Kidney (tissue), 14 donors: ENCODE measurements around the gene IL17RB. TPM values are rescaled to one million over a fixed set of nuclear protein-coding genes. Genes with fewer than 3 reads are reported as not detected.
A peak's percentile ranks its signal among the peaks of the same experiment; 100 is the strongest.

ENCODE experiments used
- DNase-seq, 5 donors: peaks; one replicate each; pipeline ENCODE4 v3.0.0-alpha.2; 2013 to 2020
- FAIRE-seq: peaks from 2 replicates; lab custom pipeline; 2012; peaks lifted over from hg19 to GRCh38; lab: Jason Lieb, UNC
- H3K27ac ChIP-seq, 2 donors: one replicate each; pipeline ENCODE4 v1.7.0; 2013; ENCODE audit warnings: low read depth in 2 of 2, low read length in 2 of 2, inconsistent platforms in 1 of 2
- H3K27me3 ChIP-seq: one replicate; pipeline ENCODE4 v1.7.1; 2013; ENCODE audit warnings: low read length, inconsistent platforms; ENCODE audit not compliant: control insufficient read depth, insufficient read depth
- H3K36me3 ChIP-seq, 3 donors: one replicate each; pipeline versions ENCODE4 v1.7.0 to v1.7.1; 2013; ENCODE audit warnings: low read length in 3 of 3, control low read depth in 1 of 3, inconsistent platforms in 1 of 3; ENCODE audit not compliant: insufficient read depth in 3 of 3, control insufficient read depth in 2 of 3
- H3K4me1 ChIP-seq, 3 donors: one replicate each; pipeline versions ENCODE4 v1.7.0 to v1.7.1; 2013; ENCODE audit warnings: low read length in 3 of 3, inconsistent platforms in 1 of 3, low read depth in 1 of 3; ENCODE audit not compliant: control insufficient read depth in 2 of 3, insufficient read depth in 2 of 3
- H3K4me3 ChIP-seq, 3 donors: one replicate each; pipeline versions ENCODE4 v1.7.0 to v1.8.1; 2013; ENCODE audit warnings: low read length in 3 of 3, control low read depth in 1 of 3, inconsistent platforms in 1 of 3
- H3K9ac ChIP-seq, 3 donors: one replicate each; pipeline versions ENCODE4 v1.7.0 to v1.7.1; 2013; ENCODE audit warnings: low read length in 3 of 3, control low read depth in 1 of 3, inconsistent platforms in 1 of 3
- H3K9me3 ChIP-seq, 3 donors: one replicate each; pipeline versions ENCODE4 v1.7.0 to v1.7.1; 2013; ENCODE audit warnings: low read length in 3 of 3, control low read depth in 1 of 3, inconsistent platforms in 1 of 3; ENCODE audit not compliant: control insufficient read depth in 2 of 3, insufficient read depth in 1 of 3
- intact Hi-C: fragments of 100-400 bp; cut with DNase I; formaldehyde crosslinking; loops from one replicate; pipeline ENCODE4 v1.11.1; 2022
- polyA plus RNA-seq: library from polyadenylated mRNA; stranded (reverse); fragments of 350-450 nt; fragmentation: Illumina TruSeq; extraction: RNeasy Lipid Tissue Mini Kit (QIAGEN cat#74804); gene quantifications from one replicate; pipeline ENCODE4 v1.2.3, GENCODE V29; 2014; ENCODE audit warnings: low read depth, low replicate concordance; ENCODE audit not compliant: insufficient read depth
- total RNA-seq: library from RNA; stranded (reverse); fragmentation: NEBNext Ultra II Directional; extraction: Animal tissue kit (Norgen Biotek cat#: 25700); gene quantifications from one replicate; pipeline ENCODE4 v1.2.1, GENCODE V29; 2021
- TF ChIP-seq, protein P1 (sequence below): IDR thresholded peaks from 3 replicates; pipeline ENCODE4 v1.5.1; 2012; ENCODE audit warnings: mild to moderate bottlenecking, moderate library complexity, borderline replicate concordance; ENCODE audit not compliant: insufficient read depth; ENCODE audit errors: extremely low read depth
- donor health status: control.
- donor health status: control.
- donor health status: control.
- donor health status: control.
- donor health status: control.
- donor health status: DM: yes; HTN: yes; CAD: no.
- donor health status: Normal renal cell carcinoma (clear cell type).

IL17RB gene
- total and polyA plus RNA-seq, 2 donors from 2014 or later = 27.7 to 87.4 TPM

DNA sequence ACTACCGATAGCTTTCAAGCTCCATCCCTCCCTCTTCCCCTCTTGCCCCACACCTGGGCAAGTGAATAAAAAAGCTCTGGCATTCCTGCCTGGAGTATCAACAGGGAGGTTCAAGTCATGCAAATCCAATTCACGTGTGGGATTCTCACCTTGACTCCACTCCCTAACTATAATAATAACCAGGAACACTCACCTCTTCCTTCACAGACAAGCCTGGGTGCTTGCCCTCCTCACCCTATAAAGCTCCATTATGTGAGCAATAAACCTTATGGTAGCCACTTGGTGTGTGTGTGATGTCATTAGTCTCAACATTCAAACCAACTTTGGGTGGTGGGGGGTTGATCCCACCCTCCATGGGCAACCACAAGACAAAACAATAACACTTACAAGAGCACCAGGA is 16.8 kb upstream of the IL17RB start:
- Histone ChIP-seq H3K27ac (no peak overlapping the region), H3K4me1 (no peaks in the 10 kb centered on the region), H3K4me3 (no peak overlapping the region), H3K9me3 (no peaks in the 10 kb centered on the region), H3K27me3 (no peaks in the 10 kb centered on the region), H3K9ac (no peak overlapping the region), H3K36me3 (no peaks in the 10 kb centered on the region)
- intact Hi-C loops = no loop called here
- TF ChIP-seq, protein P1, sequence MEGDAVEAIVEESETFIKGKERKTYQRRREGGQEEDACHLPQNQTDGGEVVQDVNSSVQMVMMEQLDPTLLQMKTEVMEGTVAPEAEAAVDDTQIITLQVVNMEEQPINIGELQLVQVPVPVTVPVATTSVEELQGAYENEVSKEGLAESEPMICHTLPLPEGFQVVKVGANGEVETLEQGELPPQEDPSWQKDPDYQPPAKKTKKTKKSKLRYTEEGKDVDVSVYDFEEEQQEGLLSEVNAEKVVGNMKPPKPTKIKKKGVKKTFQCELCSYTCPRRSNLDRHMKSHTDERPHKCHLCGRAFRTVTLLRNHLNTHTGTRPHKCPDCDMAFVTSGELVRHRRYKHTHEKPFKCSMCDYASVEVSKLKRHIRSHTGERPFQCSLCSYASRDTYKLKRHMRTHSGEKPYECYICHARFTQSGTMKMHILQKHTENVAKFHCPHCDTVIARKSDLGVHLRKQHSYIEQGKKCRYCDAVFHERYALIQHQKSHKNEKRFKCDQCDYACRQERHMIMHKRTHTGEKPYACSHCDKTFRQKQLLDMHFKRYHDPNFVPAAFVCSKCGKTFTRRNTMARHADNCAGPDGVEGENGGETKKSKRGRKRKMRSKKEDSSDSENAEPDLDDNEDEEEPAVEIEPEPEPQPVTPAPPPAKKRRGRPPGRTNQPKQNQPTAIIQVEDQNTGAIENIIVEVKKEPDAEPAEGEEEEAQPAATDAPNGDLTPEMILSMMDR = no peak
- DNase-seq = peak in 1 of 5 donors; percentile 1
- no peak for FAIRE-seq

DNA sequence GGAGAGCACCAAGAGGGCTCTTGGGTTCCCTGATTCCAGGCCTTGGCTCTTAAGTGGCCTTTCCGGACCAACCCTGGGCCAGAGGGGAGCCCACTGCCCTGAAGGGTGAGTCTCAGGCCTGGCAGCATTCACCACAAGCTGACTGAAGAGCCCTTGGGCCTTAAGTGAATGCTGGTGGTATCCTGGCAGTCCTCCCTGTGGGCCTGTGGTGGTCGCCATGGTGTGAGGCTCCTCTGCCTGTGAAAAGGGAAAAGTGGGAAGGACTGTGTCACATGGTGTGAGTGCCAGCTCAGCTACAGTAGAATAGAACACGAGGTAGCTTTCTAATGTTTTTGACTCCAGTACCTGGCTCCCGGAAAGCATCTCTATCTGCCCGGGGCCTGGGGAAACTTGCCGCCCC is 15.4 kb upstream of the IL17RB start:
- intact Hi-C loops = no loop called here
- no peaks in the 10 kb centered on the region for H3K4me1 ChIP-seq
- TF ChIP-seq, protein P1 = no peak
- H3K36me3 ChIP-seq = no peaks in the 10 kb centered on the region
- DNase-seq (peak in 1 of 5 donors; percentile 24), FAIRE-seq (no peak)
- no peaks in the 10 kb centered on the region for H3K27me3 ChIP-seq
- no peak overlapping the region for H3K27ac ChIP-seq
- no peaks in the 10 kb centered on the region for H3K9me3 ChIP-seq
- H3K9ac ChIP-seq = no peak overlapping the region
- H3K4me3 ChIP-seq = no peak overlapping the region

DNA sequence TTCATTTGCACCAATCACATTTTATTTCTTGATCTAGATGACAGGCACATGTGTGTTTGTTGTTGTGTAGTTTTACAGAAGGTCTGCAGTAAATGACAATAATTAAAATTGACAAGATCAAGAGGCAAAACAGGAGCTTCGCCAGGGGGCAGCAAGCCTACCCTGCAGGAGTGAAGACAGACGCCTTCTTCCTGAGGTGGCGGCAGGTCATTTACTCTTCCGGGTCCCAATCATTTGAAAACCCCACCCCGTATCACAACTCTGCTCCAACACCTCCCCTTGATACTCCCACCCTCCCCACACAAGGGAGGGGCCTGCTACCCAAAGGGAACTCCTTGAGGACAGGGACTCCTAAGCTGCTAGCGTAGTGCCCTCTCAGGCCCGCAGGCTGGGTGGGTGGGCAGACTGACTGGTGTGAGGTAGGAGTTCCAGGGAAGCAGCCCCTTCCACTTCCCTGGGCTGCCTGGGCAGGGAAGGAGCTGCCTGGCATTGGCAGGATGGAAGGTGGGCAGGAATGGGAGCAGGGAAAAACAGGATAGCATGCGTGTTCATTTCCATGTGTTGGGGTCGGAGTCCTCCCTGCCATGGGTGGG is 13.2 kb upstream of the IL17RB start:
- Histone ChIP-seq H3K36me3 (no peaks in the 10 kb centered on the region), H3K9me3 (no peaks in the 10 kb centered on the region), H3K9ac (no peak overlapping the region), H3K27ac (no peak overlapping the region), H3K4me1 (no peaks in the 10 kb centered on the region), H3K27me3 (no peaks in the 10 kb centered on the region), H3K4me3 (no peak overlapping the region)
- intact Hi-C loops = no loop called here
- FAIRE-seq (no peak), DNase-seq (peak in 1 of 5 donors; percentile 19)
- TF ChIP-seq, protein P1 = no peak

DNA sequence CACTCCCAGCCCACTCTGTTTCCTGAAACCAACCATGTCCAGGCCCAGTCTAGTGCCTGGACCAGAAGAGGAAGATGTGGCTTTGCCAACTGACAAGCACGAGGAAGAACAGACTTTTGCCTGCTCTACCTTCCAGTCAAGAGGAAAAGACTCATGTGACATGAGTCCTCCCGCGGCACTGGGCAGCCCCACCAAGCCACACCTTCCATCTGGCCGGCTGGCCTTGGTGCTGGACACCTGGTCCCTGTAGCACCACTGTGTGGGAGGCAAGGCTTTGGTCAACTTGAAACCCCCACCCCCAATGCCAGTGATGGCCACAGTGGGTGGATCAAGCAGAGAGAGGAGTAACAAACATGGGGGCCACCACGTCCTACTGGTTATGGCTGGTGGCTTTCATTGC is 12.7 kb upstream of the IL17RB start:
- no peak overlapping the region for H3K9ac ChIP-seq
- H3K36me3 ChIP-seq = no peaks in the 10 kb centered on the region
- DNase-seq (peak in 1 of 5 donors; percentile 25), FAIRE-seq (no peak)
- H3K4me1 ChIP-seq = no peaks in the 10 kb centered on the region
- TF ChIP-seq, protein P1 = no peak
- no peak overlapping the region for H3K4me3 ChIP-seq
- H3K27me3 ChIP-seq = no peaks in the 10 kb centered on the region
- H3K27ac ChIP-seq = no peak overlapping the region
- intact Hi-C loops = no loop called here
- H3K9me3 ChIP-seq = no peaks in the 10 kb centered on the region
